Measurements from ENCODE around the gene PHTF2. TPM values are rescaled to one million over a fixed set of nuclear protein-coding genes. Genes with fewer than 3 reads are reported as not detected.
"Not testable (repeated sequence)": the region's sequence is repeated elsewhere in the genome, so short reads cannot be mapped to it uniquely, and the experiment has no call there.

PHTF2 gene
- total RNA-seq, 1 experiment from 2014 or later, result 26.7 TPM

- POLR2A ChIA-PET, result no interaction called here
- RAD21 ChIA-PET (ENCODE audit: low non-redundant PET in 1 of 2, low total read pairs in 2 of 2, uncharacterized antibody in 2 of 2, unreplicated experiment in 2 of 2), result no interaction called here
These were observed 15.0 kb upstream of the PHTF2 start for GRCh38 chr7:77783545-77783944.

GRCh38 chr7:77784426-77784825 is 14.1 kb upstream of the PHTF2 start:
- H3K9me3 ChIP-seq (ENCODE audit: control insufficient read depth in 1 of 2, insufficient read depth in 1 of 2, low read depth in 1 of 2, low read length in 2 of 2); DNase-seq (ENCODE audit: low read depth, low spot score); H2AFZ ChIP-seq (ENCODE audit: low read depth, low read length, poor library complexity, severe bottlenecking); intact Hi-C loops (cut with micrococcal nuclease); BruUV-seq (replicated peaks); POLR2A ChIA-PET; CTCF ChIA-PET; H3K27ac ChIP-seq (ENCODE audit: low read depth, low read length); H3K9ac ChIP-seq (ENCODE audit: low read length); H3K4me1 ChIP-seq (ENCODE audit: control insufficient read depth in 1 of 2, insufficient read depth in 2 of 2, low read length in 2 of 2); ATAC-seq; H3K27me3 ChIP-seq (ENCODE audit: insufficient read depth, low read length); H3K4me3 ChIP-seq (replicated peaks in 1 of 2; ENCODE audit: low read depth in 1 of 2, low read length in 2 of 2); H3K36me3 ChIP-seq (ENCODE audit: control insufficient read depth in 1 of 2, insufficient read depth in 2 of 2, low read length in 2 of 2); RAD21 ChIA-PET (ENCODE audit: low non-redundant PET in 1 of 2, low total read pairs in 2 of 2, uncharacterized antibody in 2 of 2, unreplicated experiment in 2 of 2); H3K4me2 ChIP-seq (ENCODE audit: low read length); H3K9me2 ChIP-seq (ENCODE audit: insufficient read depth); H3K79me2 ChIP-seq (ENCODE audit: insufficient read depth, low read length); H4K20me1 ChIP-seq (ENCODE audit: insufficient read depth): not testable (repeated sequence)

More at GRCh38 chr7:77783545-77783944, 15.0 kb upstream of the PHTF2 start:
- no peaks in the 10 kb centered on the region for H4K20me1 ChIP-seq (ENCODE audit: insufficient read depth)
- H2AFZ ChIP-seq (ENCODE audit: low read depth, low read length, poor library complexity, severe bottlenecking), result no peak overlapping the region
- H3K27me3 ChIP-seq (ENCODE audit: insufficient read depth, low read length), result no peaks in the 10 kb centered on the region
- no peak overlapping the region for H3K4me2 ChIP-seq (ENCODE audit: low read length)
- intact Hi-C loops (cut with micrococcal nuclease), result no loop called here
- peaks cover 4 to 5% of the 10 kb centered on the region in 2 experiments; a peak in 1 of 4 replicates for H3K36me3 ChIP-seq (ENCODE audit: control insufficient read depth in 1 of 2, insufficient read depth in 2 of 2, low read length in 2 of 2)
- TF ChIP-seq JUND (IDR thresholded peaks at IDR 0.05) (no peak), REST (IDR thresholded peaks at IDR 0.05; ENCODE audit: low read depth) (no peak), EZH2phosphoT487 (IDR thresholded peaks at IDR 0.05; ENCODE audit: borderline replicate concordance) (no peak), MAX (IDR thresholded peaks at IDR 0.05) (no peak), SP1 (IDR thresholded peaks at IDR 0.05; ENCODE audit: low read depth) (no peak), FOSL1 (IDR thresholded peaks at IDR 0.05; ENCODE audit: low read depth) (no peak), POLR2A (IDR thresholded peaks at IDR 0.05; ENCODE audit: borderline replicate concordance, extremely low read depth, insufficient read depth, insufficient read length) (no peak), RAD21 (IDR thresholded peaks at IDR 0.05; ENCODE audit: low read depth) (no peak), SRF (IDR thresholded peaks at IDR 0.05; ENCODE audit: low read depth) (no peak), ATF3 (IDR thresholded peaks at IDR 0.05) (no peak), EZH2 (IDR thresholded peaks at IDR 0.05) (no peak), EGR1 (IDR thresholded peaks at IDR 0.05; ENCODE audit: low read depth) (no peak), TCF7L2 (IDR thresholded peaks at IDR 0.05; ENCODE audit: borderline replicate concordance, extremely low read depth, insufficient read depth, insufficient read length) (no peak), YY1 (IDR thresholded peaks at IDR 0.05; ENCODE audit: extremely low read depth, insufficient replicate concordance, low read depth, low read length) (no peak), CEBPB (IDR thresholded peaks at IDR 0.05; ENCODE audit: low read depth) (no peak)
- H3K9ac ChIP-seq (ENCODE audit: low read length), result no peak overlapping the region
- ATAC-seq (no peak), DNase-seq (ENCODE audit: low read depth, low spot score) (no peak)
- no peaks in the 10 kb centered on the region for H3K9me3 ChIP-seq (ENCODE audit: control insufficient read depth in 1 of 2, insufficient read depth in 1 of 2, low read depth in 1 of 2, low read length in 2 of 2)
- H3K9me2 ChIP-seq (ENCODE audit: insufficient read depth), result no peaks in the 10 kb centered on the region
- BruUV-seq (replicated peaks), result no TSS peak
- H3K79me2 ChIP-seq (ENCODE audit: insufficient read depth, low read length), result no peaks in the 10 kb centered on the region
- CTCF ChIA-PET, result interaction anchor here (1.0 kb wide), 1 partner anchor 256 kb away, joined by 3 read pairs; no protein-coding TSS in a partner anchor
- H3K27ac ChIP-seq (ENCODE audit: low read depth, low read length), result no peak overlapping the region
- H3K4me1 ChIP-seq (ENCODE audit: control insufficient read depth in 1 of 2, insufficient read depth in 2 of 2, low read length in 2 of 2), result no peaks in the 10 kb centered on the region
- H3K4me3 ChIP-seq (replicated peaks in 1 of 2; ENCODE audit: low read depth in 1 of 2, low read length in 2 of 2), result no peak overlapping the region

All from HCT116 (cell line).